IPS-18c (cell line): ENCODE data around the gene C4orf51.
"Not testable (repeated sequence)": the region's sequence is repeated elsewhere in the genome, so short reads cannot be mapped to it uniquely, and the experiment has no call there.

Experiments used
- H3K4me3 ChIP-seq: 2 replicates; pipeline ENCODE4 v1.7.0; 2013; ENCODE audit warnings: low read depth, mild to moderate bottlenecking, low read length, moderate library complexity; ENCODE audit not compliant: insufficient read depth
- H3K9me3 ChIP-seq: one replicate; pipeline ENCODE4 v1.6.1; 2013; ENCODE audit warnings: mild to moderate bottlenecking, low read length, moderate library complexity; ENCODE audit not compliant: control insufficient read depth, insufficient read depth

Gene C4orf51

GRCh38 chr4:145679991-145680455 lies at the start of gene C4orf51:
C4orf51 (plus strand) TSS chr4:145680146; CDS start chr4:145680204, 58 bp downstream.
- H3K9me3 ChIP-seq: no peaks in the 10 kb centered on the region
- H3K4me3 ChIP-seq: no peak within 1 kb of the TSS

- no peak overlapping the region for H3K4me3 ChIP-seq
- no peaks in the 10 kb centered on the region for H3K9me3 ChIP-seq
Measured at GRCh38 chr4:145635117-145635516, 44.8 kb upstream of the C4orf51 start.

- H3K4me3 ChIP-seq: no peak overlapping the region
- no peaks in the 10 kb centered on the region for H3K9me3 ChIP-seq
Measured at GRCh38 chr4:145635630-145636029, 44.3 kb upstream of the C4orf51 start.

DNA sequence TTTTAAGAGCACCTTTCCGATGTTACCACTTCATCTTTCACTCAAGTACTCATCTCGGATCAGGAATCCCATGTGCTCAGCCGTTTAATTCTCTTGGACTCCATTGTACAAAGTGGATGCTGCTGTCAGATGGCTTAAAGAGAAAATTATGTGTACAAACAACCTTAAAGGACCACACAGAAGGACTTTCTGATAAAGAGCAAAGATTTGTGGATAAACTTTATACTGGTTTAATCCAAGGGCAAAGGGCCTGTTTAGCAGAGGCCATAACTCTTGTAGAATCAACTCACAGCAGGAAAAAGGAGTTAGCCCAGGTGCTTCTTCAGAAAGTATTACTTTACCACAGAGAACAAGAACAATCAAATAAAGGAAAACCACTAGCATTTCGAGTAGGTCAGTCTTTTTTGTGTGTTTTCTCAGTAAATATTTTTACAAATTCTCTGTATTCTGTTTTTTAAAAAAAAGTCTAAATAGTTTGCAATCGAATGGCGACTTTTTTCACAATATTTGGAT lies 40.7 kb upstream of the C4orf51 start:
- Histone ChIP-seq H3K9me3 (no peaks in the 10 kb centered on the region), H3K4me3 (no peak overlapping the region)

- not testable (repeated sequence) for H3K4me3 ChIP-seq, H3K9me3 ChIP-seq
Measured at GRCh38 chr4:145640236-145640635, 39.7 kb upstream of the C4orf51 start.

GRCh38 chr4:145643295-145643694 lies 36.7 kb upstream of the C4orf51 start:
- Histone ChIP-seq H3K9me3 (no peaks in the 10 kb centered on the region), H3K4me3 (no peak overlapping the region)

GRCh38 chr4:145644699-145645098 lies 35.2 kb upstream of the C4orf51 start:
- Histone ChIP-seq H3K9me3 (no peaks in the 10 kb centered on the region), H3K4me3 (no peak overlapping the region)

DNA sequence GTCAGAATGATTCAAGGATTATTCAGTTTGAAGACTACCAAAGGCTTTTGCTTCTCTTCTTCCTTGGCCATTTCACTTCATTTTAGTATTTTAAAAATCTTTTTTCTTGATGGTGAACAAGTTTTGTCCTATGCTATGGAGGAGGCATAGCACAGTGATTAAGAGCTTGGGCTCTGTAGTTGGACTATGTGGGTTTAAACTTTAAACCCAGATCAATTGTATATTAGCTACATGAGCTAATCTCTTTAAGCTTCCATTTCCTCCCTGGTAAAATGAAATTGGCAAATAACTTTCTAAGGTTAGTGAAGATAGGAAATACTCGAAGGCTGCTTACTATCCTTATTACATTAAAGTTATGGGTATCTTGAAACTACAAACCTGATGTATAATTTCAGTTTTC lies 23.8 kb upstream of the C4orf51 start:
- no peak overlapping the region for H3K4me3 ChIP-seq
- H3K9me3 ChIP-seq: peaks cover 4% of the 10 kb centered on the region

DNA sequence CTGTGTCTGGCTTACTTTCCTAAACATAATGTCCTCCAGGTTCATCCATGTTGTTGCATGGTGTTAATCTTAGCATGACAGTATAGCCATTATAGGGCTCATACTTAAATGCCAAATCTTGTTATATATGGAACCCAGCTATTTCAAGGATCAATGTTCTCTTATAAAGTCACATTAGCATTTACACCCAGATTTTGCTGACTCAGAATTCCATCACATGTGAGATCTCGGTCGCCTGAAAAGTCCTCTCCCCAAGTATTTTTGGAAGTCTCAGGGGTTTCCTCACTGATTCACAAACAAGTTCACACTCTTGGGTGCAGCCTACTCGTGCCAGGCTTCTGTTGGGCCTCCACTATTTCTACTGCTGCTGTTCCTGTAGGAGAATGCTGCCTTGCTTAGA lies 19.9 kb upstream of the C4orf51 start:
- H3K4me3 ChIP-seq: no peak overlapping the region

GRCh38 chr4:145663194-145663593 lies 16.8 kb upstream of the C4orf51 start:
- Histone ChIP-seq H3K9me3 (no peaks in the 10 kb centered on the region), H3K4me3 (no peak overlapping the region)

More for the DNA sequence above, 19.9 kb upstream of the C4orf51 start:
- no peaks in the 10 kb centered on the region for H3K9me3 ChIP-seq

DNA sequence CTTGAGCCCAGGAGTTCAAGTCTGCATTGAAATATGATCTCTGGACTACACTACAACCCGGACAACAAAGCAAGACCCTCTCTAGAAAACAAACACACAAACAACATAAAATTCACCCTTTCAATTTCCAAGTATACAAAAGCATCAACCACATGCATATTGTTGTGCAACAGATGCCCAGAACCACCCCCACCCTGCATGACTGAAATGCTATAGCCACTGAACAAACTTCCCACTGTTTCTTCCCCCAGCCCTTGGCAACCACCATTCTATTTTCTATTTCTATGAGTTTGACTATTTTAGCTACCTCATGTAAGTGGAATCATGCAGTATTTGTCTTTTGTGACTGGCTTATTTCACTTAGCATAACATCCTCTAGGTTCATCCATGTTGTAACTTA lies 14.2 kb upstream of the C4orf51 start:
- Histone ChIP-seq H3K9me3 (no peaks in the 10 kb centered on the region), H3K4me3 (no peak overlapping the region)

GRCh38 chr4:145670422-145670821 lies 9.5 kb upstream of the C4orf51 start:
- H3K9me3 ChIP-seq: no peaks in the 10 kb centered on the region
- H3K4me3 ChIP-seq: no peak overlapping the region

GRCh38 chr4:145679520-145679919 lies 426 bp upstream of the C4orf51 start:
- H3K4me3 ChIP-seq: no peak overlapping the region

DNA sequence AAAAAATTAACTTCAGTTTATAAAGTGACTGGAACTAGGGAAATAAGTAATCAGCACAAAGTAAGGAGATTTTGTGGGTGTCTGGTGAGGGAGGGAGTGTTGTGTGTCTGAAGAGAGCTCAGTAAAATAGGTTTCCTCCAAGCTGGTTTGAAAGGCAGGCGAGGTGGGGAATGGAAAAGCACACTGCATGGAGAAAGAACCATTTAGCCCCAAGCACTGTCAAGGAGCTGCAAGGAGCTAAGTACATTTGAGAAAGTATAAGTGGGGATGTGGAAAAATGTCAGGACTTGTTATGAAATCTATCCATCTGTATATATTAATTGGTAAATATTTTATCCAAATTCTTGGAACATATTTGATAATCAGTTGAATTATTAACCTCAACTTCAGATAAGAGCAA lies 956 bp downstream of the C4orf51 start:
- Histone ChIP-seq H3K4me3 (no peak overlapping the region), H3K9me3 (no peaks in the 10 kb centered on the region)

More at GRCh38 chr4:145679520-145679919, 426 bp upstream of the C4orf51 start:
- no peaks in the 10 kb centered on the region for H3K9me3 ChIP-seq

- H3K4me3 ChIP-seq: no peak overlapping the region
- no peaks in the 10 kb centered on the region for H3K9me3 ChIP-seq
Measured at GRCh38 chr4:145681518-145681917, 1.6 kb downstream of the C4orf51 start.

GRCh38 chr4:145681956-145682355 lies 2.0 kb downstream of the C4orf51 start:
- H3K9me3 ChIP-seq: no peaks in the 10 kb centered on the region
- H3K4me3 ChIP-seq: no peak overlapping the region

DNA sequence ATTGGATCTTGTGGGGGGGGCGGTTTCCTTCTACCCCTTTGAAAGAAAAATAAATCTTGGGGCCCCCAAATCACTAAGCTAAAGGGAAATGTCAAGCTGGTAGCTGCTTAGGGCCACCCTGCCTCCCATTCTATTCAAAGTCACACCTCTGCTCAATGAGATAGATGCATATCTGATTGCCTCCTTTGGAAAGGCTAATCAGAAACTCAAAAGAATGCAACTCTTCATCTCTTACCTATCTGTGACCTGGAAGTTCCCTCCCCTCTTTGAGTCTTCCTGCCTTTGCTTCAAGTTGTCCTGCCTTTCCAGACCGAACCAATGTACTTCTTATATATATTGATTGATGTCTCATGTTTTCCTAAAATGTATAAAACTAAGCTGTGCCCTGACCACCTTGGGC lies 7.0 kb downstream of the C4orf51 start:
- Histone ChIP-seq H3K4me3 (no peak overlapping the region), H3K9me3 (no peaks in the 10 kb centered on the region)

- H3K4me3 ChIP-seq: no peak overlapping the region
- no peaks in the 10 kb centered on the region for H3K9me3 ChIP-seq
Measured at GRCh38 chr4:145690610-145691009, 10.7 kb downstream of the C4orf51 start.

- H3K4me3 ChIP-seq, H3K9me3 ChIP-seq: not testable (repeated sequence)
Measured at GRCh38 chr4:145691416-145691815, 11.5 kb downstream of the C4orf51 start.
